HTR-8/SVneo (cell line): ENCODE results near the gene POLR3A.
"Not testable (repeated sequence)": the region's sequence is repeated elsewhere in the genome, so short reads cannot be mapped to it uniquely, and the experiment has no call there.

Source experiments
- DNase-seq: peaks from one replicate; pipeline ENCODE4 v3.0.0; 2011; ENCODE audit warnings: low spot score, mixed read lengths; ENCODE audit not compliant: insufficient read length
- FAIRE-seq: peaks from 2 replicates; lab custom pipeline; 2011; peaks lifted over from hg19 to GRCh38; lab: Jason Lieb, UNC

POLR3A gene

DNA sequence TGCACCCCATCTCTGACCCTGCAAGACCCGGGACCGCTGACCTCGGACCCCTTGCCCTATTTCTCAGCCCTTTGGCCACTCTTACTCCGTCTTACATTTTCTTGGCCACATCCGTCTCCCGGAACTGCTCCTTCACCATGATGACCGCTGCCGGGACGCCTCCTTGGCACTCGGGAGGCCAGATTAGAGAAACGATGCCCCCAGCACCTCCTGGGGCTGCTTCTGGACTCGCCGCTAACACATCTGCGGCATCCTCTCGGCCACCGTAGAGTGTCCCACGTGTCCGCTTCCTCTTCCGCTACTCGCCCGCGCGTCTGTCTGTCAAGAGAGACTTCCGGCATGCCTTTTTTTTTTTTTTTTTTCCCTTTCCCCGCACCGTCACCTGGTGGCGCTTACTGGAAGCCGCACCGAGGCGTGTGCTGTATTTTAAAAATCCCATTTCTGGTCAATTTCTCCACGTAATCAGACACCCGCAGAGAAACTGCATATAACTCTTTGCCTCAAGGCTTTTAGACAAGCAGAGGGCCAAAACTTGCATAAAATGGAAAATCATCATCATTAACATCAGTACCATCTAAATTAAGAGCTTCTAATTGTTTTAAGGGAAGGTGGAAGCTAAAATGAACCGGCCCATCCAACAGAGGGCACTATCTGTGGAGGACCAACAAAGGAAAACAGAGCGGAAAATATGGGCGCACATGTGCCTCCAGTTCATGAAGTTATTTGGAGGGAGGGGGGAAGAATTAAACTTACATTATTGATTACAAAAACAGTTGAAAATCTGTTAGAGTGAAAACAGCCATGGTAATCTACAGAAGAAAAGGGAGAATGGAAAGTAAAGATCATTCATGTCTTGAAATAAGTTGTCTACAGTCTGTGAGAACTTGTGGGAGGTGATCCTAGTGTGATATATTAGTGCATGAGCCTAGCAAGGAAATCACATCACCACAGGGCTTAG is at the start of gene POLR3A:
Gene POLR3A (minus strand): TSS at position 247 of the 958 bp plus-strand sequence. CDS start 108 bp downstream, at position 139.
- FAIRE-seq = peak; percentile 38

DNA sequence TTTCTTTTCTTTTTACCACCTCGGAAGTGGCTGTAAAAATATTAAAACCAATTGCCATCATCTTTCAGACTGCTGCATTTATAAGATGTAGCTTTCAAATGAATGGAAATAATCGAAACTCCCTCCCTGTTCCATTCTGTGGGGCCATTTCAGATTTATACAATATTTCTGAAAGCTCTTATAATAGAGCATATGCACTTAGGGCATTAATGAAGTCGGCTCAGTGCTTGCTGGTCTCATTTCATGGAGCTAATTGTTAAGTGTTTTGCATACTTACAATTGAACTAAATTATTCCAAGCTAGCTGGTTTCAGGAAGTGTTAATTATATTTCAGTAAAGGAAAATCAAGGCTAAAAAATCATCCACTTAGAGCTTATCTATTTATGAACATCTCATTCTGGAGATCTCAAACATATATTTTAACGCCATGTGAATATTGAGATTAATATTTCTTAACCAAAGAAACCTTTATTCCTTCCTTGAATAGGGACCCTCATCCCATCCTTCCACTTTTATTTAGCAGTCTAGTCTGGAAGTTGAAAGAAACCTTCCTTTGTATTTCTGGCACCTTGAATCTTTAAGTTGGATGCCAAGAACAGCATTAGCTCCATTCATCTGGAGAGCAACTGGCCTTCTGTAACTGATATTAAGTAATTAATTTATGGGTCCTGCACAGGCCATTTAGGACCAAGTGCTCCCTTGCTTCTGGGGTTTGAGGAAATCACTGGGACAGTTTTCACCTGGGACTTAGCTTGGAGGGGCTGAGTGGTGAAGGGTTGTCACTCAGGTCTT is 49.4 kb upstream of the POLR3A start:
- FAIRE-seq (no peak), DNase-seq (no peak)

More for the DNA sequence above, at the start of gene POLR3A:
- DNase-seq = peak; percentile 93

DNA sequence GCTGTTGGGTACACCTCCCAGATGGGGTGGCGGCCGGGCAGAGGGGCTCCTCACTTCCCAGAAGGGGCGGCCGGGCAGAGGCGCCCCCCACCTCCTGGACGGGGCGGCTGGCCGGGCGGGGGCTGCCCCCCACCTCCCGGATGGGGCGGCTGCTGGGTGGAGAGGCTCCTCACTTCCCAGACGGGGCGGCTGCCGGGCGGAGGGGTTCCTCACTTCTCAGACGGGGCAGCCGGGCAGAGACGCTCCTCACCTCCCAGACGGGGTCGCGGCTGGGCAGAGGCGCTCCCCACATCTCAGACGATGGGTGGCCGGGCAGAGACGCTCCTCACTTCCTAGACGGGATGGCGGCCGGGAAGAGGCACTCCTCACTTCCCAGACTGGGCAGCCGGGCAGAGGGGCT is 46.5 kb upstream of the POLR3A start:
- not testable (repeated sequence) for DNase-seq, FAIRE-seq

DNA sequence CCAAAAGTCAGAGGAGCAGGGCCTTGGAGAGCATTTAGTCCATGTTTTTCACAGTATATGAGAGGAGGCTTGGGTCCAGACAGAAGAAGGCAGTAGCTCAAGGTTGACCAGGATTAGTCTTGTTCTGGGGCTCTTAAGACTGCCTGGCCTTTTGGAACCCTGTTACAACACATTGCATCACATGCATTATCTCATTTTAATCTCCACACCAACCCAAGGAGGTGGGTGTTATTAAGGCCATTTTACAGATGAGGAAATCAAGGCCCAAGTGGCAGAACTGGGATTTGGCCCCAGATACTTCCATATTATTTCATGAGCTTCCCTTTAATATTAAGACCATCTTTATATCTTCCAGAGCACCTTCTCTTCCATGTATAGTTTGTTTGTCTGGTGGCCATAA is 43.2 kb upstream of the POLR3A start:
- FAIRE-seq = no peak
- DNase-seq = no peak

DNA sequence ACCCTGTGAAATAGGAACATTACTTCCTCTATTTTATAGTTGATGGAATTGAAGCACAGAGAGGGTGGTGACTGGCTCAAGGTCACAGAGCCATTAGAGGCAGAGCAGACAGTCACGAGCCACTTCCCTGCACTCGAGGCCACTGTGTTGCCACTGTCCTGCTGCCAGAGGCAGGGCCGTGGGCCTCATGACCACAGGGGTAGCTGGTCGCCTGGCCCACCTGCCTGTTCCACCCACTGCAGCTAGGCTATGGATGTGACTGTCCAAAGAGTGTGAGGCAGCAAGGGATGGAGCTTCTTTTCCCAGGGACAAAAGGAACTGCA is 42.5 kb upstream of the POLR3A start:
- FAIRE-seq (no peak), DNase-seq (no peak)

DNA sequence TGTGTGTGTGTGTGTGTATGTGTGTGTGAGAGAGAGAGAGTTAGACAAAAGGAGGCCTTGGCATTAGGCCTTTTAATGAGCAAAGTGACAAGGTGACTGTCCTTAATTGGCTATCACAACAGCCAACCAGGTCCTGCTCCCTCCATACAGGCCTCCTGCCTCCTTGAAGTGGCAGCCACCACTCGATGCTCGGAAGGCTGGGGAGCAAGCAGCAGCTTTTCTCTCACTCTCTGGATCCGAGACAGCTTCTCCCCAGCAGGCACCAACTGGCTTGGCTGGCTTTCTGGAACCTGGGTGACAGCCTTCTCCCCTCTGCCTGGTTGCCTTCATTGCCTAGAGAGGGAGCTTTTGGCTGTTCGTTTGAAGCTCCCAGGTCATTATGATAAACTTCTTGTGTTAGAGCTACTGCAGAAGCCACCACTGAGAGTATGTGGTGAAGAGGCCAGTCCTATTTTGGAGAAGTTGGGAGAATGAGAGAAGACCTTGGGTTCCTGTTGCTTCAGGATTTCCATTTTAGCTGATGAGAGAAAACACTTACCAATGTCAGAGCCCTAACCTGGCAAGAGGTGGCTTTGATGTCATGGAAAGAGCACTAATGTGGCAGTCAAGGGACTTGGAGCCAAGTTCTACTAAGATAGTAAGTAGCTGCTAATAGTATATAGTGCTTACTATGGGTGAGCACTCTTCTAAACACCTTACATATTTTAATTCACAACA is 42.0 kb upstream of the POLR3A start:
- FAIRE-seq (no peak), DNase-seq (no peak)

DNA sequence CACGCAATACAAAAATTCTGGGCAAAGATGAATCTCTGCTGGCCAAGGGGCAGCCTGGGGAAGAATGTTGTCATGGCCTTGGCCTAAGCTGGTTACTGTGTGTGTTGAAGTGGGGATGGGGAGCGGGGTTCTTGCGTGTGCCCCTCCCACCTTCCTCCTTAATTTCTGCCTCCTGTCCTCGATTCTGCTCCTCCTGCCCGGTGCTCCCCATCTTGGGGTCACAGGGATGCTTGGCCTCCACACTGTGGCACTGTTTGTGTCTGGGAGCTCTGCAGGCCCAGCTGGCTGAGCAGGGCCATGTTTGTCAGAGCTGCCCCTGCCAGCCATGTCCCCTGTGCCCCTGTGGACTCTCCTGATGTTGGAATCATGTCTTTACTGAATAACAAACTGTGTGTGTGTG is 41.4 kb upstream of the POLR3A start:
- FAIRE-seq = no peak
- DNase-seq = no peak

DNA sequence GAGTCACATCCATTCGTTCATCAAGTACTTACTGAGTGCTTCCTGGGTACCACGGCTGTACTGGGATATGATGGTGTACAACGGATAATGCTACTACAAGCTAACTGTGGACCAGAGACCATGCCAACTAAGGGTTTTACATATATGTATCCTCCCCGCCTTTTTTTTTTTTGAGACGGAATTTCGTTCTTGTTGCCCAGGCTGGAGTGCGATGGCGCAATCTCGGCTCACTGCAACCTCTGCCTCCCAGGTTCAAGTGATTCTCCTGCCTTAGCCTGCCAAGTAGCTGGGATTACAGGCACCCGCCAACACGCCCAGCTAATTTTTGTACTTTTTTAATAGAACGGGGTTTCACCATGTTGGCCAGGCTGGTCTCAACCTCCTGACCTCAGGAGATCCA is 40.7 kb upstream of the POLR3A start:
- not testable (repeated sequence) for FAIRE-seq, DNase-seq

DNA sequence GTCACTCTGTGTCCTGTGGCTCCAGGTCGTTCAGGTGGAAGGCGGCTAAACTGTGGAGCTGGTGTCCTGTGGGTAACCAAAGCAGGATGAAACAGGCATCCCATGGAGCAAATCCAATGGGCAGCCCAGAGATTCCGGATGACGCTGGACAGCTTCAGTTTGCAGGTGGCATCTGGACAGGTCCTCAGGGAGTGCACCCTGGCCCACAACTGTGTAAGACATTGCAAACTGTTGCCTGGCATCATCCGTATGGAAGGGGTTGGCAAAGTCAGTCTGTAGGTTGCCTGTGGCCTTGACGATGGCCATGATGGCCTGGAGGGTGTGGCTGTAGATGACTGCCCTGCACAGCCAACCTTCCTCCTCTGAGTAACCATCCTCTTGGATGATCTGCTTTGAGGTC is 39.8 kb upstream of the POLR3A start:
- DNase-seq = no peak
- FAIRE-seq = no peak

DNA sequence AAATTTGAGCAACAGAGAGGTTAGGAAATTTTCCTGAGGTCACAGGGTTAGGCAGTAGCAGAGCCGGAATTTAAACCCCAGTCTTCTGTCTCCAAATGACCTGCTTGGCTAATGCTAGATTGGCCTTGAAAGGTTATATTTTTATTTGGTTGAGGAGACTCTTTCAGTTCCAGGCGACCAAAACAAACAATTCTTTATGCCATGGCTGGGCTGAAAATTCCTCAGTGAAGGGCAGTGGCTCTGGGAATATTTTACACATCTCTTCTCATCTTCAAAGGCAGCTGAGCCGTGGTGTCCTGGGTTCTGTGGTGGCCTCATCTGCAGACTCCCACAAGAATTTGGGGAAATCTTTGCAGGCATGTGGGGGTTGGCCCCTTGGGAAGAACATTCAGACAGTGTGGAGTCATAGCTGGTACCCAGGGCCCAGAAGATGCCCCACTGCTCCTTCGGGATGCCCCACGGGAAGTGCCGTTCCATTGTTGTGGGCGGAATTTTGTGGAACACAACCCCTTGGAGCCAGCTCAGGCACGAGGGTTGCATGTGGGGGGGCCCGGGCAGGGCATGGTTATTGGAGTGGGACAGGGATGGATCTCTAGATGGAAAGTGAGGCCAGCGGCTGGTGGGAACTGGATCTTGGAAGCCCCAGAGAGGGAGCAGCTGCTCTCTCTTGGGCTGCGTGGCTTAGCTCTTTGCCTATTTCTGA is 37.6 kb upstream of the POLR3A start:
- DNase-seq (no peak), FAIRE-seq (no peak)

DNA sequence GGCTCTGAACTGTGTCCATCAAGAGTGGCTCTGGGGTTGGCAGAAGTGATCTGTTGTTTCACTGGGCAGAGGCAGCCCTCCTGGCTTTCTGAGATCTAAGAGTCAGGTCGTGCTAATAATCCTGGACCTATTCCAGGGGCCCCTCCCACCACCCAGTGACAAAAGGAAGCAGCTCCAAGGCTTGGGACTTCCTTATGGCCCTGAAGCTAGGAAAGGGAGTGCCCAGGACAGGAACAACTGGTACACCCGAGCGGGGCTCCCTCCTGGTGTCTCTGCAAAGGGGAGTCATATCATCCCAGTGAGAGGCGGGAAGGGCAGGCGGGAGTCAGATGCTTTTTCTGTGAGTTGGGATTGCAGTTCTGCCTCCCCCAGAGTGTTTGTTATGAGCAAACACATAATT is 36.7 kb upstream of the POLR3A start:
- FAIRE-seq (no peak), DNase-seq (no peak)

DNA sequence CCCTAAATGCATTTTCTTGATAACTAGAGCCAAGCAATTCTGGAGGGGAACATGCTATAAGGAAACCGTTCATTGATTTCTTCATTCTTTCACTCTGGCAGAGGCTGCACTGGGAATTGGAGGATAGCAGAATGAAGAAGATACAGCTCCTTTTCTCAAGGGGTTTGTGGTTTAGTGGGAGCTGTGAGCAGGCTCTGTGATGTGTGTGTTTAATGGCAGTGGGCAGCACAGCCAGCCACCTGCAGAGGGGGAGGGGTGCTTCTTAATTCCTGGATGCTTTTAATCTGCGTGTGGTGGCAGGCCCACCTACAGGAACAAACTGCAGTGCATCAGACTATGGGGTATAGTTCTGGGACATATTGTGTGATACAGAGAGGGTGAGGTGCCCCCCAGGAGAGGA is 36.3 kb upstream of the POLR3A start:
- no peak for FAIRE-seq
- DNase-seq = no peak

DNA sequence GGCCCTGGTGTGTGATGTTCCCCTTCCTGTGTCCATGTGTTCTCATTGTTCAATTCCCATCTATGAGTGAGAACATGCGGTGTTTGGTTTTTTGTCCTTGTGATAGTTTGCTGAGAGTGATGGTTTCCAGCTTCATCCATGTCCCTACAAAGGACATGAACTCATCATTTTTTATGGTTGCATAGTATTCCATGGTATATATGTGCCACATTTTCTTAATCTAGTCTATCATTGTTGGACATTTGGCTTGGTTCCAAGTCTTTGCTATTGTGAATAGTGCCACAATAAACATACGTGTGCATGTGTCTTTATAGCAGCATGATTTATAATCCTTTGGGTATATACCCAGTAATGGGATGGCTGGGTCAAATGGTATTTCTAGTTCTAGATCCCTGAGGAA is 35.6 kb upstream of the POLR3A start:
- not testable (repeated sequence) for DNase-seq, FAIRE-seq

DNA sequence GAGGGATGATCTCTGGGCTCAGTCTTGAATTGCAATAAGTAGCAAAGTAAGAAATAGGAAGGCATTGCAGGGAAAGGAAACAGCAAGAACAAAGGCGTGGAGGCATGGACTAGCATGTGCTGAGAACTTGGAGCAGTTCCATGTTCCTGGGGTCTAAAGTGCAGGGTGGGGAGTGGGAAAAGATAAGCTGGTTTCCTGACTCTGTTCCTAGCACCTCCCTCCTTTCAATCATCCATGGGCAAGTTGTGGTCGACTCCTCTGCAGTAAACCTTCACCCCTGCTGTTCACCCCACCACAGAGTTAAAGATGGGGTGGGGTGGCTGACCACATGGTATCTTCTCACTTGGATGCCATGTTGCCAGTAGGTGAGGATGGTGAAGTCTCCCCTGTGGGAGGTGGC is 33.9 kb upstream of the POLR3A start:
- DNase-seq = no peak
- FAIRE-seq = no peak

DNA sequence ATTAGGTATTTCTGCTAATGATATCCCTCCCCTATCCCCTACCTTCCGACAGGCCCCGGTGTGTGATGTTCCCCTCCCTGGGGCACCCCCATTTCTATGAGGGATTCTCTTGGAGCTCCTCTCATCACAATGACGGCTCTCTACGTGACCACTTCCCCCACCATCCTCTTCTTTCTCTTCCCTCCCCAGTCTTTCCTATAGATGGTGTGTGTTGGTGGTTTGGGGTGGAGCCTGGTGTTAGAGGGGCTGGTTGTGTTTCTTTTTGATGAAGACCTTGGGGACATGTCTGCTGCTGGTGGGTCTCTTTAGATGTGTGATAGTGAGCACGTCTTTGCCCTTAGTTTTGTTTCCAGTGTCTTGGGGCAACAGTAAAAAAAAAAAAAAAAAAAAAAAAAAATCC is 33.0 kb upstream of the POLR3A start:
- FAIRE-seq = no peak
- no peak for DNase-seq

DNA sequence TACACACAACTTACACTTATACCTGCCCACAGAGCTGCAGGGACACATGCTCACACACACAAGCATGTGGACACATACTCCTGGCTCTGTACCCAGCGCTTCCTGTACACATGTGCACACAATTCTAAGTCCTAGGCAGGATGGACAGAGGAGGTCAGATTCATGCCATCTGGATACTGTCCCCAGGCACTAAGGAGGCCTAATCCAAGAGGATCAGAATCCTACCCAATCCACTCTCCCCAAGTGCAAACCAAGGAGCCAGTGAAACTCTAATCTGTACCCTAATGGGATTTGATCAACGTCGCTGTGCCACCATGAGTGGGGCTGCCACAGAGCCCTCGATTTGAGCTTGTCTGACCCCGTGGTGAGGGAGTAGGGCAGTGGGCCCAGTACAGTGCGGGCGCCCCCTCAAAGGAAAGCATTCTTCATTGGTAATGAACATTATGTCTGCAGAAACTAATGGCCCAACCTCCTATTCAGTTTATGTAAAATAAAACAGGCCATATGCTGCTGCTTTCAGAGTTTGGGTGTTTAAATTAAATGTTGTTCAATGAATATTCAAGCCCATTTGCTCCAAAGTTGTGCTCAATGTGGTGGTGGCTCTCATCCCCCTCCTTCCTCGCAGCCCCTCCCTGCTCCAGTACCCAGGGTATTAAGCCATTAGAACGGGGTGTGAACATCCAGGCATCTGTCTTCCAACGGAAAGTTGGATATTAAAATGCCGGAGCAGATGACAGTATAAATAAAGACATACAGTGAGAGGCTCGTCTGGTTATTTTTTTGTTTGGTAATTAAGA is 30.8 kb upstream of the POLR3A start:
- FAIRE-seq (no peak), DNase-seq (no peak)

DNA sequence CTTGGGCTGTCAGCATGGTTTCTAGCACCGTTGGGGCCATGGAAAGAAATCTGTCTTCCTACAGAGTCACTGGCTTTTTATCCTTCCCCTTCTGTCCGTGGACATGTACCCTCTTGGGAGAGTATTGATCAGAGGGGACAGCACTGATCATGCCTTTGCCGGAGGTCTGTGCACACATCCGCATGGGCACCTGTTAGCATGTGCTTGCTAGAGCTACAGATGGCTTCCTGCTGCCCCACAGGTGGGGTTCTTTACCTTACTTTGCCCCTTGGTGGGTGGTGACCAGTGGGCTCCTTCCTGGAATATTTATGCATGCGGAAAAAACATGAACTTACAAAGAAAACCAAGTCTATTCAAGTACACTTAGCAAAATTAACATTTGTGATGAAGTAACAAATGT is 29.2 kb upstream of the POLR3A start:
- DNase-seq (no peak), FAIRE-seq (no peak)

DNA sequence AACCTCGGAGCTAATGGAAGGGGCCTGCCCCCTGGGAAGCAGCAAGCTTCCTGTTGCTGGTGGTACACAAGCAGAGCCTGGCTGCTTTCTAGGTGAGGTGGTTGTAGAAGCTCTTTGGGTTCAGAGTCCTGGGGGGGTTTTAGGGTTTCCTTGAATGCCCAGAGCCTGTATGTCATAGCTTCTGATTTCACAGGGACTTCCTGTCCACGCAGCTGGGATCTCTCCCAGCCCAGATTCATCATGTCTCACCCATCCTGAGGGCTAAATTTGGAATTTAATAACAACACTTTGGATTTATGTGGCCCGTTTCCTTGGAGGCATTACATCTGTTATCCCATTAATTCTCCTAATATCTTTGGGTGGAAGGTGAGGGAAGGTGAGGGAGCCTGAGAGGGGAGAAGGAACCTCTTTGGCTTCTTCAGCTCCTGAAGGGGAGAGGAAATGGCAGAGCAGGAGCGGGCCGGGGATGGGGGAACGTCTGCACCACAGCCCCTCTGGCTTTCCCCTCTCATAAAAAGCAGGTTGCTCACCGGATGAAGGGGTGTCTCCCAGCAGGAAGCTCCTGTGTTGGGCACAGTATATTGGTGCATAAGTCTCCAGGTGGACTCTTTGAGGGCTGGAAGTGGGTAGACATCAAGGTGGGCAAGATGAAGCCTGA is 24.0 kb upstream of the POLR3A start:
- DNase-seq (no peak), FAIRE-seq (no peak)

DNA sequence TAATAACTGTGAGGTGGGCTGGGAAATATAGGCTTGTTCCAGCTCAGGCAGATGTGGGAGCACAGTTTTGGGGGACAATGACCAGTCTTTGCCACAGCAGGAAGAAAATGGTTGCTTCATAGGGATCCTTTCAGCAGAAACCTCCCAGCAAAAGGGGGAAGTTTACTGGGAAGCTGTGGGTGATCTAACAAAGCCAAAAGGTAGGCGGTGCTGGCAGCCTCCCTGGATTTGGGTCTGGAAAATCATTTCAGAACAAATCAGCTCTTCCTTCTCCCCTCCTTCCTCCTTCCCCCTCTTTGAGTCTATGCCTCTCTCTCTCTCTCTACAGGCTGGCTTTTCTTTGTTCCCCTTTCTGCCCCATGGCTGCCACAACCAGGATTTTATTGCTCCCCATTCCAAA is 20.5 kb upstream of the POLR3A start:
- FAIRE-seq (no peak), DNase-seq (no peak)
